HL-60 (cell line): ENCODE measurements around the gene HIP1.
"Not testable (repeated sequence)": the region's sequence is repeated elsewhere in the genome, so short reads cannot be mapped to it uniquely, and the experiment has no call there.

ENCODE experiments used
- POLR2AphosphoS5 ChIP-seq: IDR thresholded peaks from 2 replicates; pipeline ENCODE4 v1.6.1; 2012; ENCODE audit warnings: low read depth
- SPI1 ChIP-seq: IDR thresholded peaks from 2 replicates; pipeline ENCODE4 v1.6.1; 2012; ENCODE audit warnings: low read depth, mild to moderate bottlenecking, borderline replicate concordance
- TF ChIP-seq, protein P1 (sequence below): IDR thresholded peaks from one replicate; pipeline ENCODE4 v1.5.1; 2011; ENCODE audit warnings: low read length, control low read depth, inconsistent platforms; ENCODE audit not compliant: insufficient read depth
- TF ChIP-seq, protein P2 (sequence below): IDR thresholded peaks from 2 replicates; pipeline ENCODE4 v1.6.1; 2012; ENCODE audit warnings: low read depth; ENCODE audit not compliant: insufficient replicate concordance

DNA sequence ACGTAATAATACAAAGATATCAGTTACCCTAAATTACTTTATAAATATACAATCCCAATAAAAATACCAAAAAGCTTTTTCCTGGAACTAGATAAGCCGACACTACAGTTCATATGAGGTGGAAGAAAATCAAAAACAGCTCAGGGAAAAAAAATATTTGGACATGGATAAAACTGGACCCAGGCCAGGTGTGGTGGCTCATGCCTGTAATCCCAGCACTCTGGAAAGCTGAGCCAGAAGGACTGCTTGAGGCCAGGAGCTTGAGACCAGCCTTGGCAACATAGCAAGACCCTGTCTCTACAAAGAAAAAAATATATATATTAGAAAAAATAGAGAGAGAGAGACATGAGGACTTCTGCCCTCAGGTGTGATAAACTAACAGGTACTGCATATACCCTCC, 219.9 kb downstream of the HIP1 start:
- TF ChIP-seq, protein P1, sequence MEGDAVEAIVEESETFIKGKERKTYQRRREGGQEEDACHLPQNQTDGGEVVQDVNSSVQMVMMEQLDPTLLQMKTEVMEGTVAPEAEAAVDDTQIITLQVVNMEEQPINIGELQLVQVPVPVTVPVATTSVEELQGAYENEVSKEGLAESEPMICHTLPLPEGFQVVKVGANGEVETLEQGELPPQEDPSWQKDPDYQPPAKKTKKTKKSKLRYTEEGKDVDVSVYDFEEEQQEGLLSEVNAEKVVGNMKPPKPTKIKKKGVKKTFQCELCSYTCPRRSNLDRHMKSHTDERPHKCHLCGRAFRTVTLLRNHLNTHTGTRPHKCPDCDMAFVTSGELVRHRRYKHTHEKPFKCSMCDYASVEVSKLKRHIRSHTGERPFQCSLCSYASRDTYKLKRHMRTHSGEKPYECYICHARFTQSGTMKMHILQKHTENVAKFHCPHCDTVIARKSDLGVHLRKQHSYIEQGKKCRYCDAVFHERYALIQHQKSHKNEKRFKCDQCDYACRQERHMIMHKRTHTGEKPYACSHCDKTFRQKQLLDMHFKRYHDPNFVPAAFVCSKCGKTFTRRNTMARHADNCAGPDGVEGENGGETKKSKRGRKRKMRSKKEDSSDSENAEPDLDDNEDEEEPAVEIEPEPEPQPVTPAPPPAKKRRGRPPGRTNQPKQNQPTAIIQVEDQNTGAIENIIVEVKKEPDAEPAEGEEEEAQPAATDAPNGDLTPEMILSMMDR: not testable (repeated sequence)
- TF ChIP-seq, protein P2, sequence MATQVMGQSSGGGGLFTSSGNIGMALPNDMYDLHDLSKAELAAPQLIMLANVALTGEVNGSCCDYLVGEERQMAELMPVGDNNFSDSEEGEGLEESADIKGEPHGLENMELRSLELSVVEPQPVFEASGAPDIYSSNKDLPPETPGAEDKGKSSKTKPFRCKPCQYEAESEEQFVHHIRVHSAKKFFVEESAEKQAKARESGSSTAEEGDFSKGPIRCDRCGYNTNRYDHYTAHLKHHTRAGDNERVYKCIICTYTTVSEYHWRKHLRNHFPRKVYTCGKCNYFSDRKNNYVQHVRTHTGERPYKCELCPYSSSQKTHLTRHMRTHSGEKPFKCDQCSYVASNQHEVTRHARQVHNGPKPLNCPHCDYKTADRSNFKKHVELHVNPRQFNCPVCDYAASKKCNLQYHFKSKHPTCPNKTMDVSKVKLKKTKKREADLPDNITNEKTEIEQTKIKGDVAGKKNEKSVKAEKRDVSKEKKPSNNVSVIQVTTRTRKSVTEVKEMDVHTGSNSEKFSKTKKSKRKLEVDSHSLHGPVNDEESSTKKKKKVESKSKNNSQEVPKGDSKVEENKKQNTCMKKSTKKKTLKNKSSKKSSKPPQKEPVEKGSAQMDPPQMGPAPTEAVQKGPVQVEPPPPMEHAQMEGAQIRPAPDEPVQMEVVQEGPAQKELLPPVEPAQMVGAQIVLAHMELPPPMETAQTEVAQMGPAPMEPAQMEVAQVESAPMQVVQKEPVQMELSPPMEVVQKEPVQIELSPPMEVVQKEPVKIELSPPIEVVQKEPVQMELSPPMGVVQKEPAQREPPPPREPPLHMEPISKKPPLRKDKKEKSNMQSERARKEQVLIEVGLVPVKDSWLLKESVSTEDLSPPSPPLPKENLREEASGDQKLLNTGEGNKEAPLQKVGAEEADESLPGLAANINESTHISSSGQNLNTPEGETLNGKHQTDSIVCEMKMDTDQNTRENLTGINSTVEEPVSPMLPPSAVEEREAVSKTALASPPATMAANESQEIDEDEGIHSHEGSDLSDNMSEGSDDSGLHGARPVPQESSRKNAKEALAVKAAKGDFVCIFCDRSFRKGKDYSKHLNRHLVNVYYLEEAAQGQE: not testable (repeated sequence)
- not testable (repeated sequence) for TF ChIP-seq POLR2AphosphoS5, SPI1
